Measurements from ENCODE around the gene COL16A1.

COL16A1 gene

DNA sequence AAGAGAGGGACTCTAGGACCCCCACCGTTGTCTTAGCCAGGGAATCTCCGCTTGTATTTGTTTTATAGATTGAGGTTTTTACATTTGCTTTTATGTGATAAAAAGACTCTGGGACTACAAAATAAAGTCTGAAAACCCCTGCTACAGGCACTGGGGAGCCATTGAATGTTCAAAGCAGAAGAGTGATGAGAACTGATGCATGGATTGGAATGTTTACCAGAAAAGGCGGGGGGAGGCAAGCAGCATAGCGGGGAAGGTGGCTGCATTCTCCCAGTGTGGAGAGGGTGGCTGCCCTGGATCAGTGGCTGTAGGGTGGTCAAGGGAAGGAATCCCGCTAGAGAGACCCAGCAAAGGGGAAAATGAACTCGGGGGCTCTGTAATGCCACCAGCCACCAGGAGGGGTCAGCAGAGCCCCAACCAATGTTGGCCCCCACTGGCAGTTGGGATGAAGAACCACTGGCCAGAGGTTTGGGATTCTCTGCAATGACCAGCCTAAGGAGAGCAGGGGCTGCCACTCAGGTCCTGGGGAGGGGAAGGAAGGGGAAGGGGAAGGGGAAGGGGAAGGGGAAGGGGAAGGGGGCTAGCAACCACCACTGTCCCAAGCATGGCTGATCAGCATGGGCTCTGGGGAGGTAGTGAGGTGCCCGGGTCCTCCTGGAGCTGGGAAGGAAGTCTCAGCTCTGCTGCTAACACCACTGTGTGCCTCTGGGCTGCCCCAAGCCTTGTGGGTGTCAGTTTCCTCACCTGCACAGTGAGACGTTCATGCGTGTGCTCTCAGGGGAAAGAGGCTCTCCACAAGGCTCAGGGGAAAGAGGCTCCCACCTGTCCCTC is 40.0 kb downstream of the COL16A1 start:
- peak; percentile 81 for DNase-seq

DNA sequence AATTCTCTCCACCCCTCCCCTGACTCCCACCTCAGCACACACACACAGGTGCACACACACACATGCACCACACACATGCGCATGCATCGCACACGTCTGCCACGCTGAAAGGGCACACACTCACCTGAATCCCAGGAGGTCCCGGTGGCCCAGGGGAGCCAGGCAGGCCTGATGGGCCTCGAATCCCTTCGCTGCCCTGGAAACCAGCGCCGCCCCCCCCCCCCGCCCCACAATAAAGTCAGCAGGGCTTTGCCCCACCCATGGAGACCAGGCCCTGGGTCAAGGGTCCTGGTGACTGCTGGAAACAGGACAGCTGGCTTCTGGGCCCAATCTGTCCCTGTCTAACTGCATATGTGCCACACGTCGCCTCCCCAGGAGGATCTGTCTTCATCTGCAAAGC is 41.4 kb downstream of the COL16A1 start:
- DNase-seq, result no peak

DNA sequence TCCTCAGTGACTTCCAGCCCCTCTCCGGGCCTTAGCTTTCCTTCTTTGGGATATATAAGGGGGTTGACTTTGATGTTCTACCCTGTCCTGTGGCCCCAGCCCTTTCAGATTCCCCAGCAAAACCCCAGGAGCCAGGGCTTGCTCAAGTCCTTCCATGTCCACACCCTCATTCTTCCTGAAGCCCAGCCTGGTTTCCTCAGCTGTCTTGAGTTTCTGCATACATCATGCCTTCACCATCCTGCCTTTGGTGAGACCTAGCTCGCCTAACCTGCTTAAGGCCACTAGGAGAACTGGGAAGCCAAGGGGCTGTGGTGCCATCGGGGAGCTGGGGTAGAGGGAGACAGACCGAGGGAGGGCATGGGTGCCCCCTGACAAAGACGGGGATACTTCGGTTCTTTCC is 42.0 kb downstream of the COL16A1 start:
- no peak for DNase-seq

DNA sequence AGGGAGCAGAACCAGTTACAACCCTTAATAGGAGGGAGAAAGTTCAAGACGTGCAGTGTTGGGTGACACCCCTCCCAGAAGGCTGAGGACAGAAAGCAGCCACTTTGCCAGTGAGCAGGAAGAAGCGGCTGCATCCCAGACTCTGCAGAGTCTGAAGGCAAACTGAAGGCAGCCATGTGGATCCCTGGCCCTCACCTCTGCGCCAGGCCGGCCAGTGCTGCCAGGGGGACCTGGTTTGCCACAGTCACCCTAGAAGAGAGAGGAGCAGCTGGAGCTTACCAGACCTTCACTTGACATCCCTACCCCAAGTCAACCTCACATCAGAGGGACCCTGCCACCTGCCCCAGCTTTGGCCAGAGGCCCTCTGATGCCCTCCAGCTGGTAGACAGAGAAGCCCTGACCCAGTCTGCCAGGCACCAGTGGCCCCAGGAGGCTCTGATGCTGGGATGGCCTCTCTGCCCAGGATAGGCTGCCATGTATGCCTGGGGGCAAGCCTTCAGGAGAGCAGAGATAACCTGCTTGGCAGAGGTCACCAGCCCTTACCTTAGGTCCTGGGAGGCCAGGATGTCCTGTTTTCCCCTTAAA is 42.9 kb downstream of the COL16A1 start:
- no peak for DNase-seq

DNA sequence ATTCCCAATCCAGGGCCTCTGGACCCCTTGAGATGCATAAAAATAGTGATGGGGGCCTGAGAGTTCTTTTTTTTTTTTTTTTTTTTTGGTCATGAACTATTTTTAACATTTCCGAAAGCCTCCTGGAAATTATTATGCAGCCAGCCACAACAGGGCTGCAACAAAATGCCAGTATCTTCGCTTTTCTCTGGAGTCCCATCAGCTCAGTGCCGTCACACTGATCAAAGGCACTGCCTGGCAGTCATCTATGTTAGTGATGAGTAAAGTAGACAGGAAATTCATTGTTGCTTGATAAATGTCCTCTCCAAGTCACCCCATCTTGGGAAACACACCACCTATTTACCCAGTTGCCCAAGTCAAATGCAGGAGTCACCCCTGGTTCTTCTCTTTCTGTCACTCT is 43.9 kb downstream of the COL16A1 start:
- DNase-seq, result no peak

DNA sequence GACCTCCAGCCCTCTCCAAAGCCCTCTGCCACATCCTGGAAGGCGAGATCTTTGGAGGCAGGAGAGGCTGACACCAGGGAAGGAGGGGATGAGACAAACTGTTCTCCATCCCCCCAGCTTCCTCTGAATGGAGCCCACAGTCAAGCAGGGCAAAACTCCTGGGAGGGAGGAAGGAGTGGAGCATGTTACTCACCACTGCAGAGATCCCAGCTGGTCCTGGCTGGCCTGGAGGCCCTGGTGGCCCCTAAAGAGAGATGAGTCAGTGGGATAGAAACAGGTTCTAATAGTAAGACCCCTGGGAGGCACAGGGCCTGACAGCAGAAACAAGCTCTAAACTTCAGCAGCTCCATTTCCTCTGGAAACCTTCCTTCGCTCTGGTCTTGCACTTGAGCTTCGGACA is 45.1 kb downstream of the COL16A1 start:
- peak; percentile 31 for DNase-seq

DNA sequence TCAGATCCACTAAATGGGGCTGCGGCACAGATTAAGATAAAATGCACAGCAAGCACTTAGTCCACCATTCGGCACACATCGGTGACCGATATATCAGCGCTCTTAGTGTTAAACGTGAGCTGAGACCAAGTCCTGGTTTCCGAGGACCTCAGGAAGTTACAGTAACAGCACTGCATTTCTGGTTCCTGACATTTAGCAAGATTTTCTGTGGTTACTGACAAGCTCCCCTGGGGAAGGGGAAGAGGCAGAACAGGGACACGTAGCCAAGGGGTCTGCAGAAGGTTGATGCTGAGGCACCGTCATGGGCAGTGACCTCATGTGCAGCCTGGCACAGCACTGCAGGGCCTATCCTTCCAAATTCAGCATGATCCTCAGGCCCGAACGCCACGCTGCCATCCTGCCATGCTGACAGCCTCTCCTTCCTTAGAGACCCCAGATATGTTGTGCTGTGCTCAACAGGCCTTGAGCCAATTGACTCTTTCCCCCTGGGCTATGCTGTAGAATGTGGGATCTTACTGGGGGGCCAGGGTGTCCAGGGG is 45.8 kb downstream of the COL16A1 start:
- DNase-seq, result peak; percentile 30

DNA sequence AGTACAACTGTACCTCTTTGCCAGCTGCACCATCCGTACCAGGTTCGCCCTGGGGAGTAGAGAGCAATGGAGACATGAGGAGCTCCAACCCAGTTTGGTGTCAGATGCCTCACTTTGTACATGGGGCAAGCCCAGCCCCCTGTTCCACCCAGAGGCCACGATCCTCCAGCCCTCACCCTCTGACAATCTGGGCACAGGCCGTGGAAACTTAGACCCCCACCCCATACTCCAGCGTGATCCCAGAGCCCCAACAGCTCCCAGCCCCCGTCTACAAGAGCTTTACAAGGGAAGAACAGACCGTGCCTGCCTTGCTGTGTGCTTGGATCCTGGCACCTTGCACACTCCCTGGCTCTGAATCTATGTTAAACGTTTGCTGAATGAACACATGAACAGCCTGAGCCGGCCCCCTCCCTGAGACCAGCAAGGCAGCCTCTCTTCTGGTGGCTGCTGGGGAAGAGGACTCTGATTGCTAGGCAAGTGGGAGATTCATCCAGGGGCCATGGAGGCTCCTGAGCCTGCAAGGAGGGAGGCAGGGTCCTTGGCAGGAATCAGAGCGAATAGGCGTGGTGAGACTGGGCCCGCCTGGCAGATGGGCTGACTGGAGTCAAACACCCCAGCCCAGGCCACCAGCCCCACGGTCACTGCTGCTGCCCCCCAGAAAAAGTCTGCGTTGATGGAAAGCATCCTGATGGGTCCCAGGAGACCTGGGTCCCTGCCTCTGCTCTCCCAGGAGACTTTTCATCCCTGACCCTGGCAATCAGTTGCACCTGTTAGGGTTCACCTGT is 46.6 kb downstream of the COL16A1 start:
- peak; percentile 25 for DNase-seq

DNA sequence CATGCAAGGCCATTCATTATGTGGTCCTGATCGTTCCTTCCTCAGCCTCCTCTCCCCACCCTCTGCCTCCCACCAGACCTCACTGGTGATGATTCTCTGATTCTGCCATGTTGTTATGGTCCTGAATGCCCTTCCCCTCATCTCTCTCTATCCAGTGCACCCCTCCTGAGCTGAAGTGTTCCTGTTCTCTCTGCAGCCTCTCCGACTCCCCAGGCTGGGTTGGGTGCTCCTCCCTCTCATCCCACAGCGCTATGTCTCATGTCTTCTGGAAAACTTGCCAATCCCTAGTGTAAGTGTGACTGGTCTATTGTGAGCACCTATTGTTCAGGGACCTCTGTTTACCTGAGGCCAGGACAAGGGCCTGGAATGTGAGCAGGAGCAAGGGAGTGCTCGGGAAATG is 48.1 kb downstream of the COL16A1 start:
- no peak for DNase-seq

DNA sequence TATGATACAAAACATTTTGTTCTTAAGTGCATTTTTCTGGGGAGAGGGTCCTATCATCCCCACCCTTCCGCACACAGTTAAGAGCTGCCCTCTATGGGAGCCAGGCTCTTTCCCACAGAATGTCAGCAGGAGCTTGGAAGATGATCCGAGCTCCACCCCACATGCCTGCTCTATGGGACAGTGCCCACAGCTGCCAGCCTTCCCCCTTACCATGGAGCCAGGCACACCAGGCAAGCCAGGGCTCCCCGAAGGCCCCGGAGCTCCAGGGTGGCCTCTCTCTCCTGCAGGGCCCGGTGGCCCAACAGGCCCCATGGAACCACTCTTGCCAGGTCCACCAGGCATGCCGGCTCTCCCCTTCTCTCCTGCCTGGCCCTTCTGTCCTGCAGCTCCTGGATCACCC is 48.7 kb downstream of the COL16A1 start:
- no peak for DNase-seq

DNA sequence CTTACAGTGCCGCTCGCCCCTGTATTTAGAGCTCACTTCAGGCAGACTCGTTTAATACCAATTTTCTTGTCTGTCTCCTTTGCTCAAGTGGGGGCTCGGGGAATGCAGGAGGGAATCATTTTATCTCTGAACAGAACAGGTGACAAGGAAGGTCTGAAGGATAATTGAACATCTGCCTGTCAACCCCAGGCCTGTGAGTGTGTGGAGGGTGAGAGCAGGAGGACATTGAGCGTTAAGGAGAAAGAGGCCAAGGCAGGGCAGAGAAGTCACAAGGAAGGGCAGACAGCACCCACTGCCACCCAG is 49.4 kb downstream of the COL16A1 start:
- no peak for DNase-seq

DNA sequence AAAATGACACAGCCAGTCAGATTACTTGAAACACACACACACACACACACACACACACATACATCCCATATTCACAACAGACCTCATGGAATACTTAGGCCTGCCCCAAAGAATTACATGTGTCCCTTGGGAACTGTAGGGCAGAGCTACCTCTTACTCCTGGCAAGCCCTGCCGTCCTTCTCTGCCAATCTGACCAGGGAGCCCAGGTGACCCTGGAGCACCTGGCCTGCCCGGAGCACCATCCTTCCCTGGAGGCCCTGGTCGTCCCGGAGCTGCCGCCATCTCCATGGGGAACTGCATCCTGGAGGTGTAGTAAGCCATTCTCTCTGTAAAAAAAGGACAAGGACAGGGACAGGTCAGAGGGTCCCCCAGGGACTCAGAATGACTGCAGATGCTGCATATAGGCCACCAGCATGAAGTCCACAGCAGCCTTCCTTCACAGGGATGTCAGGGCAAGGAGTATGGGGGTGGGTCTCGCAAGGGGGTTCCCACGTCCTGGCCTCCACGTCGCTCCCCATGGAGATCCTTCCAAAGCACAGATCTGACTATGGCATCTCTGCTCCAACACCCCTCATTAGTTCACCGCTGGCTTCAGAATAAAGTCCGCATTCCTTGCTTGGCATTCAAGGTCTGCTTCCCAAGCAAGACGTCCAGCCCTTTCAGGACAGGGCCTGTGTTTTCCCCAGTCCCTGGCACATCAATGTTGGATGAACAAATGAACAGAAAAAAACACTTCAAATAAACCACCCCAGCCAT is 49.9 kb downstream of the COL16A1 start:
- DNase-seq, result peak; percentile 17

DNA sequence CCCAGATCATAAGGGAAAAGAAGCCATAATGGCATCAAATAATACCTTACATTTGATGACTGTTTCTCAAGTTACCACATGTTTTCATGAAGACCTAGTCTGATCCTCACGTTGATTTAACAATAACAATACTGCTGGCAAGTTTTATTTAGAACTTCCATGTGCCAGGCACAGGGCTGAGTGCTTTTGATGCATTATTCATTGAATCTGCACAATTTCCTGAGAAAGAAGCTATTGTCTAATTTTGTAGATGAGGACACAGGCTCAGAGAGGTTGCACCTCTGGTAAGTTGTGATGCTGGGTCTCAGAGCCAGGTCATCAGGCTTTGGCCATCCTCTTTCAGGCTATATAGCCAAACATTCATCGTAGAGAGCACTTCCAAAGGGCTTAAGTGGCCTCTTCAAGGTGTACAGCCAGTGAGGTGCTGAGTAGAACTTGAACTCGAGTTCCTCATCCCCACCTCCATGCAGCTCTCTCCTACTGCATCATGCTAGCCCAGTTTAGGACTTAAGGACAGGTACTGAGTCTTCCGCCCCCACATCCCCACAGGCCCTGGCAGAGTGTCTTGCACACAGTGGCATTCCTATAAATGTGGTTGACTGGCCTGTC is 50.8 kb downstream of the COL16A1 start:
- DNase-seq, result no peak

DNA sequence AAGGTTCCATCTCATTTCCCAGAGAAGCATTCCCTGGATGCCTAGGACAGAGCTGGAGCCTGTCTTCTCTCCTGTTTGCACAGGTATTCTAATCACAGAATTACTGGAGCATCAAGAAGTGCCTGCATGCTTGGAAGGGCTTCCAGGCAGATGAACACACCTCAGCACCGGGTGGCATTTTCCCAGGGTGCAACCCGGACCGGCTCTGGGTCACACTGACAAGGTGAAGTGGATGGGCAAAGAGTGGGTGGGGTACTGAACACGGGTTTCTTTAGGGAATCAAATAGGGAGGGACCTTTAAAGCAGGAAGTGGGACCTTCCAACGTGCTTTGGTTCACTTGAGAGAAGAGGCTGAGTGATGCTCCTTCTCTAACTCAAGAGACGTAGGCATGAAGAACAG is 52.1 kb downstream of the COL16A1 start:
- DNase-seq, result peak; percentile 21

DNA sequence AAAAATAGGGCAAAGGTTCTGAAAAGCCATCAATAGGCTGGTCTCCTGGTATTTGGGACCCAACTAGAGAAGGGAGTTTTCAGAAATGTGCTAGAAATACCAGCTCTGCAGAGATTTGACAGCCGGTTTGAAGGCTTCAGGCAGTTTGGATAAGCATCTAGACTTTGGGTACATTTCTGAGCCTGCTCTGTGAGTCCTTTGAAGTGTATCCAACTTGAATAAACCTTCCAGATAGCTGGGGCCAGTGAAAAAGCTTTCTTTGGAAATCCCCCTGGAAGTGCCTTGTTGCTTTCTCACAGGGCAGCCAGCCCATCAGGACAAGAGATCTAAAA is 52.8 kb downstream of the COL16A1 start:
- DNase-seq, result peak; percentile 16

DNA sequence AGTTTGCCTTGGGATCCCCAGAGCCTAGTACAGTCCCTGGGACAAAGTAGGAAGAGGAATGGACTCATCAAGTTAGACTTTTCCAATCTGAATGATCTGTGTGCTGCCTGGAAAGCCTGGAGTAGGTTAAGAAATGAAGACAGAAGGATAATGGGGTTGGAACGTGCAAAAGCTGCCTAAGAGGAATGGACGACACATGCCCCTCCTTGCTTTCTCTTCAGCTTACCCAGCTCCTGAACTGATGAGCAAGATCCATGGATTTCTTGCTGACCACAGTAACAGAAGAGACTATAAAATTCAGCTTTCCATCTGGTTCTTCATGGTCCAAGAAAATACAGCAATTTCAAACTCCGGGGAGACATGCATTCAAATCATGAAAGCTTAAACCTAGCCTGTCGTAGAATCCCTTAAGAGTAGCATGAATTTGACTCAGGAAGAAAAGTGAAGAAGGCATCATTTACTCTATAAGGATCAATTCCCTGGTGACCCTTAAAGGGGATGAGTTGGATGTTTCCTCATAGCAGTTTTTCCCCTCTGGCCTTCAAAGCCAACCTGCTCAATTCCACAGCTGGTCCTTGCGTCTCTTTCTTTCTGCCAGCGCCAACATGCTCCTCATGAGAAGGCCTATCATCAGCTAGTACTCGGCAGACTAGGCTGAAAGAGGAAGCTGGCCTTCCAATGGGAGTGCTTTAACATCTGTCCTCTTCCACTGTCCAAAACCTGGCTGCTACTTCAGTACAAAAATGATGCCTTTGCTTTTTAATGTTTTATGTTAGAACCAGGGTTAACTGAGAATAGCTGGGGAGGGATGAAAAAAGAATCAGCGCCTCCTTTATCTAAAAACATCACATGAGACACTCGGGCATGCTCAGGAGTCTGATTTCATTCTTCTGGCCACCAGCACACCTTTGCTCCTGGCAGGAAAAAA is 53.4 kb downstream of the COL16A1 start:
- peak; percentile 55 for DNase-seq

DNA sequence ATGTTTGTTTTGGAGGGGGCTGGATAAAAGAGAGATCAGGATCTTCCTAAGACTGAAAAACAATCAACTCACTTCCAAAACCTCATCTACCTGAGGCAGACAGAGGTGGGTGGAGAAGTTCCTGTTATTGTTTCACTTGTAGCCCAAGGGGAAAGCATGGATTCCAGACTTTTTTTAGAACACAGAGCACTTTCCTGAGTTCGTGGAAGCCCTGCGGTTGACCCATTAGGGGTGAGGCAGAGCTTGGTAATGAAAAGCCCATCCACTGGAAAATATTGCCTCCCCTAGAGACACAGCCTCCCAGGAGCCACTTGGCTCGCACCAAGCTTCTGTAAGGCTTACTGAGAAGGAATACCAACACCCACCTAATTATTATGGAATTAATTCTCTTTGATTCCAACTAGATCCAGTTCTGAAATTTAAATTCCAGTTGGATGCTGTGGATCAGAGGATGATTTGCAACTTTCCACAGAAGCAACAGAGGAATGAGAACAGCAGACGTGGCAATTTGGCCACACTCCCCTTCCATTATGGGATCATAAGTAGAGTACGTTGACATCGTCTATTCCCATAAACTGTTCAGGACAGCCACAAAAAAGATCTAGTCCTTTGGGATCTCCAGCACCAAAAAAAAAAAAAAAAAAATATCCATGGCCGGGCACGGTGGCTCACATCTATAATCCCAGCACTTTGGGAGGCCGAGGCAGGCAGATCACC is 55.0 kb downstream of the COL16A1 start:
- DNase-seq, result peak; percentile 53

DNA sequence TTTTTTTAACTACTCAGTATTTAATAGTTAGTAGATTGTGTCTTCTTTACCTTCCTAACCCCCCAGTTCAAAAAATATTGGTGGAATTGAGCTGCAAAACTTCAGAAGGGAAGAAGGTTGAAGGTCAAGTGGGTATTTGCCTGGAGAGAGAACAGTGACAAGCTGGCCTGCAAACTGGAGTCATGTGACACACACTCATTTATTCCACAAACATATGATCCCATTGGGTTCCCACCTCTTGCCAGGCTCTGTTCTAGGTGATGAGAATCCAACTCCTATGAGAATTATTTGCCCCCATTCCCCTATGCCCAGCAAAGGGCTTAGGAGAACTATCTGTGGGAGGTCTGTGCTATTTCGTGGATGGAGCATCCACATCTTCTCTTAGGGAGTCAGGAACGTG is 55.6 kb downstream of the COL16A1 start:
- DNase-seq, result peak; percentile 16

DNA sequence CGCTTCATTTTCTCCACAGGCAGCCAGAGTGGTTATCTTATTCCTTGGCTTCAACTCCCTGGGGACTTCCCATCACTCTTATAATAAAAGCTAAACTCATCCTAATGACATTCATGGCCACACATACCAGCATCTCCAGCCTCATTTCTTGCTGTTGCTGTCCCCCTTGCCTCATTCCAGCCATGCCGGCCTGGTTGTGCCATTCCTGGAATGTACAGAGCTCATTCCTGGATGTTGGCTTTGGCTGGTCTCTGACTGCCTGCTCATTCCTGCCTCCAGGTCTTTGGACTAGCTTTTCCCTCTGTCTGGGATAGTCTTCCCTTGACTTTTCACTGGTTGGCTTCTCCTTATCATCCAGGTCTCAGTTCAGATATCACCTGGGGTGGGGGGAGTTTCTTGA is 56.7 kb downstream of the COL16A1 start:
- peak; percentile 42 for DNase-seq

DNA sequence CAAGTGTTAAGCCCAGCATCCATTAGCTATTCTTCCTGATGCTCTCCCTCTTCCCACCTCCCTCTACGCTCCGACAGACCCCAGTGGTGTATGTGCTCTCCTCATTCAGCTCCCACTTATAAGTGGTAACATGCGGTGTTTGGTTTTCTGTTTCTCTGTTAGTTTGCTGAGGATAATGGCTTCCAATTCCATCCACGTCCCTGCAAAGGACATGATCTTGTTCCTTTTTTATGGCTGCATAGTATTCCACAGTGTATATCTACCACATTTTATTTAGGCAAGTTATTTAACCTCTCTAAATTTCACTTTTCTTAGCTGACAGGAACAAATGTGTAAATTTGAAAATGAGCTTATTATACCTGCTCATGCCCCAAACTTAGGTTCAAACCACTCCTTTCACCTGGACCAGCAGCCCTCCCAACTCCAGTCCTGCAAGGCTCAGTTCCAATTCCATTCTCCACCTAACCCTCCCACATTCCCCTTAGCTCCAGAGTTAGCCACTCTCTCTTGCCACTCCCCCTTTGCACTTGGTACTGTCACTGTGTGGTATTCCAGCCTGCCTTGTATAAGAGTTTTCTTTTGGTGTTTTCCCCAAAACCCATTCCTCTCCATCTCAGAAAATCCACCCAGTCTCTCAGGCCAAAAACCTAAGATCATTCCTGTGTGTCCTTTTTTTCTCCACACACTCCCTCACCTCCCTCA is 57.4 kb downstream of the COL16A1 start:
- DNase-seq, result no peak

DNA sequence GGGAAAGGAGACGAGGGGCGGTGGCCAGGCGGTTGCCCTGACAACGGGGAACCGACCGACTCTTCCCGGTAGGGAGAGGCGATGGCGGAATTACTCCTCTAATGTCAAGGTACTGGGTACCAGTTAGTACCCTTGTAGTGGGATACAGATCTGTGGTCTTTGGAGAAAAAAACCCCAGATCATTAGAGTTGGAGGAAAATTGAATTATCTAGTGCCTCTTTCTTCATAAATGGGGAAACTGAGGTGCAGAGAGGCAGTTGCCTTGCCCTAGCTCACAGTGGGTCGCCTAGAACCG is 58.6 kb downstream of the COL16A1 start:
- DNase-seq, result no peak
